HG02970 (cell line): ENCODE measurements around the gene VCP.

Experiments used
- ATAC-seq: cut with Tn5 transposase; IDR thresholded peaks from one replicate; pipeline ENCODE4 v1.9.1; 2021; ENCODE audit warnings: mild to moderate bottlenecking, moderate library complexity, moderate number of reproducible peaks; ENCODE audit not compliant: unreplicated experiment, low FRiP score

Gene VCP

GRCh38 chr9:35069020-35069419 lies 3.4 kb downstream of the VCP start:
- no peak for ATAC-seq

GRCh38 chr9:35067056-35067455 lies 5.4 kb downstream of the VCP start:
- ATAC-seq: no peak

GRCh38 chr9:35060548-35061207 lies 11.7 kb downstream of the VCP start:
- ATAC-seq: no peak

- no peak for ATAC-seq
Observed at GRCh38 chr9:35059438-35059837, 13.0 kb downstream of the VCP start.

GRCh38 chr9:35057271-35057620 lies 15.2 kb downstream of the VCP start:
- no peak for ATAC-seq

GRCh38 chr9:35056571-35057270 lies 15.7 kb downstream of the VCP start:
- ATAC-seq: no peak

GRCh38 chr9:35054871-35055644 lies 17.4 kb downstream of the VCP start:
- ATAC-seq: no peak

- no peak for ATAC-seq
Observed at GRCh38 chr9:35054185-35054835, 18.1 kb downstream of the VCP start.

GRCh38 chr9:35051069-35051967 lies 21.1 kb downstream of the VCP start:
- no peak for ATAC-seq

- no peak for ATAC-seq
Observed at GRCh38 chr9:35048511-35048910, 23.9 kb downstream of the VCP start.

- no peak for ATAC-seq
Observed at GRCh38 chr9:35044071-35044470, 28.4 kb downstream of the VCP start.

GRCh38 chr9:35042891-35043545 lies 29.4 kb downstream of the VCP start:
- no peak for ATAC-seq

- no peak for ATAC-seq
Observed at GRCh38 chr9:35042081-35042604, 30.3 kb downstream of the VCP start.

GRCh38 chr9:35035851-35036701 lies 36.3 kb downstream of the VCP start:
- ATAC-seq: no peak

- ATAC-seq: no peak
Observed at GRCh38 chr9:35033101-35033500, 39.3 kb downstream of the VCP start.

- ATAC-seq: no peak
Observed at GRCh38 chr9:35029852-35030251, 42.6 kb downstream of the VCP start.

GRCh38 chr9:35029241-35029640 lies 43.2 kb downstream of the VCP start:
- ATAC-seq: no peak

GRCh38 chr9:35028341-35028740 lies 44.1 kb downstream of the VCP start:
- no peak for ATAC-seq
